GM19438 (cell line): ENCODE results near the gene SRPX2.

Experiments
- ATAC-seq: cut with Tn5 transposase; IDR thresholded peaks from one replicate; pipeline ENCODE4 v1.9.1; 2021; ENCODE audit warnings: low read depth; ENCODE audit not compliant: unreplicated experiment

Gene SRPX2

GRCh38 chrX:100643956-100644860 lies at the start of gene SRPX2:
Gene SRPX2 (plus strand): TSS chrX:100644199. CDS start chrX:100646323, 2,124 bp downstream.
- no peak for ATAC-seq

GRCh38 chrX:100596601-100597000 lies 47.4 kb upstream of the SRPX2 start:
- ATAC-seq, result no peak

GRCh38 chrX:100599456-100599855 lies 44.5 kb upstream of the SRPX2 start:
- no peak for ATAC-seq

- ATAC-seq, result no peak
These were observed 43.7 kb upstream of the SRPX2 start for GRCh38 chrX:100600340-100600739.

- ATAC-seq, result no peak
These were observed 43.2 kb upstream of the SRPX2 start for GRCh38 chrX:100600758-100601157.

GRCh38 chrX:100606753-100607152 lies 37.2 kb upstream of the SRPX2 start:
- ATAC-seq, result no peak

- ATAC-seq, result no peak
These were observed 34.4 kb upstream of the SRPX2 start for GRCh38 chrX:100609591-100609990.

- no peak for ATAC-seq
These were observed 32.0 kb upstream of the SRPX2 start for GRCh38 chrX:100611951-100612350.

- peak; percentile 98 for ATAC-seq
These were observed 29.0 kb upstream of the SRPX2 start for GRCh38 chrX:100615005-100615404.

- no peak for ATAC-seq
These were observed 21.0 kb upstream of the SRPX2 start for GRCh38 chrX:100623001-100623400.

- ATAC-seq, result peak; percentile 98
These were observed 18.0 kb upstream of the SRPX2 start for GRCh38 chrX:100625985-100626491.

GRCh38 chrX:100635040-100635439 lies 9.0 kb upstream of the SRPX2 start:
- no peak for ATAC-seq

- ATAC-seq, result no peak
These were observed 8.0 kb upstream of the SRPX2 start for GRCh38 chrX:100635989-100636320.

- peak; percentile 90 for ATAC-seq
These were observed 7.5 kb upstream of the SRPX2 start, which contains the start of gene TSPAN6 for GRCh38 chrX:100636321-100636991. Gene TSPAN6 (minus strand): TSS chrX:100636806. CDS start chrX:100636694, 112 bp downstream.

- no peak for ATAC-seq
These were observed 1.7 kb upstream of the SRPX2 start for GRCh38 chrX:100642290-100642689.

- ATAC-seq, result no peak
These were observed 787 bp upstream of the SRPX2 start for GRCh38 chrX:100643212-100643611.

GRCh38 chrX:100645106-100645505 lies 1.1 kb downstream of the SRPX2 start:
- no peak for ATAC-seq

GRCh38 chrX:100647095-100647494 lies 3.1 kb downstream of the SRPX2 start:
- ATAC-seq, result no peak

- ATAC-seq, result no peak
These were observed 3.7 kb downstream of the SRPX2 start for GRCh38 chrX:100647739-100648138.

GRCh38 chrX:100648458-100649417 lies 4.7 kb downstream of the SRPX2 start:
- ATAC-seq, result no peak
